Mesendoderm (in vitro differentiated cells): ENCODE measurements around the gene EPS15.

Source experiments
- DNase-seq: peaks from one replicate; pipeline ENCODE4 v3.0.0; 2013
- H2AK5ac ChIP-seq: 2 replicates; pipeline ENCODE4 v1.6.1; 2013; ENCODE audit warnings: low read length, inconsistent platforms
- H2BK120ac ChIP-seq: 2 replicates; pipeline ENCODE4 v1.6.1; 2013; ENCODE audit warnings: low read depth, mild to moderate bottlenecking, low read length, moderate library complexity, mixed read lengths
- H2BK15ac ChIP-seq: replicated peaks from 2 replicates; pipeline ENCODE4 v1.6.1; 2013; ENCODE audit warnings: low read depth, mild to moderate bottlenecking, moderate library complexity
- H2BK5ac ChIP-seq: 2 replicates; pipeline ENCODE4 v1.6.1; 2013; ENCODE audit warnings: low read length, inconsistent platforms
- H3K18ac ChIP-seq: 2 replicates; pipeline ENCODE4 v1.6.1; 2013; ENCODE audit warnings: mild to moderate bottlenecking, low read length, mixed read lengths
- H3K23ac ChIP-seq: one replicate; pipeline ENCODE4 v1.6.1; 2013; ENCODE audit warnings: low read length
- H3K27ac ChIP-seq: 2 replicates; pipeline ENCODE4 v1.5.1; 2013; ENCODE audit warnings: low read depth, mild to moderate bottlenecking, inconsistent platforms, low read length, moderate library complexity
- H3K27me3 ChIP-seq: 2 replicates; pipeline ENCODE4 v1.6.1; 2013; ENCODE audit warnings: low read length, control low read depth, mild to moderate bottlenecking, inconsistent platforms; ENCODE audit not compliant: insufficient read depth, poor library complexity
- H3K36me3 ChIP-seq: 2 replicates; pipeline ENCODE4 v1.6.1; 2013; ENCODE audit warnings: low read length, inconsistent platforms; ENCODE audit not compliant: control insufficient read depth, insufficient read depth
- H3K4ac ChIP-seq: one replicate; pipeline ENCODE4 v1.6.1; 2013; ENCODE audit warnings: low read depth, mild to moderate bottlenecking, low read length, moderate library complexity
- H3K4me1 ChIP-seq: 2 replicates; pipeline ENCODE4 v1.6.1; 2013; ENCODE audit warnings: low read depth, low read length, inconsistent platforms; ENCODE audit not compliant: control insufficient read depth
- H3K4me2 ChIP-seq: 2 replicates; pipeline ENCODE4 v1.6.1; 2013; ENCODE audit warnings: low read length
- H3K4me3 ChIP-seq: 2 replicates; pipeline ENCODE4 v1.5.1; 2013; ENCODE audit warnings: mild to moderate bottlenecking, low read length
- H3K56ac ChIP-seq: one replicate; pipeline ENCODE4 v1.6.1; 2013; ENCODE audit warnings: low read length
- H3K79me1 ChIP-seq: 2 replicates; pipeline ENCODE4 v1.6.1; 2013; ENCODE audit warnings: low read length, inconsistent platforms
- H3K79me2 ChIP-seq: 2 replicates; pipeline ENCODE4 v1.6.1; 2013; ENCODE audit warnings: mild to moderate bottlenecking, low read length; ENCODE audit not compliant: control insufficient read depth, insufficient read depth
- H3K9ac ChIP-seq: 2 replicates; pipeline ENCODE4 v1.6.1; 2013; ENCODE audit warnings: low read length, inconsistent platforms
- H4K5ac ChIP-seq: one replicate; pipeline ENCODE4 v1.6.1; 2013; ENCODE audit warnings: low read length
- H4K8ac ChIP-seq: one replicate; pipeline ENCODE4 v1.6.1; 2013; ENCODE audit warnings: low read depth, mild to moderate bottlenecking, control low read depth, low read length, moderate library complexity
- WGBS: extraction: QIAGEN DNeasy Blood & Tissue Kit; methylation state at CpG from one replicate; pipeline ENCODE4 v1.1.7; 2013; ENCODE audit warnings: low lambda C conversion rate, missing lambda C conversion rate; ENCODE audit not compliant: insufficient coverage; ENCODE audit errors: extremely low coverage; 5-methylcytosine and 5-hydroxymethylcytosine counted together

Gene EPS15

GRCh38 chr1:51421964-51422363 lies 97.1 kb downstream of the EPS15 start:
- no peak overlapping the region for H3K4me3 ChIP-seq
- no peak overlapping the region for H3K56ac ChIP-seq
- DNase-seq, result peak; percentile 91

GRCh38 chr1:51420867-51421627 lies 98.0 kb downstream of the EPS15 start:
- no peak overlapping the region for H3K4me3 ChIP-seq
- no CpG with 5 or more reads among the region's 2 CpGs for WGBS
- H3K4me2 ChIP-seq, result no peak overlapping the region

More at GRCh38 chr1:51421964-51422363, 97.1 kb downstream of the EPS15 start:
- Histone ChIP-seq H3K27me3 (no peaks in the 10 kb centered on the region), H3K4me2 (no peak overlapping the region), H3K4me1 (peaks cover 6% of the 10 kb centered on the region), H3K27ac (no peak overlapping the region), H2BK5ac (no peak overlapping the region), H3K18ac (no peak overlapping the region), H4K8ac (no peak overlapping the region), H3K9ac (no peak overlapping the region), H2AK5ac (no peak overlapping the region), H4K5ac (no peak overlapping the region), H2BK15ac (no peak overlapping the region), H3K79me1 (no peaks in the 10 kb centered on the region), H3K36me3 (no peaks in the 10 kb centered on the region), H2BK120ac (no peak overlapping the region), H3K79me2 (no peaks in the 10 kb centered on the region), H3K23ac (no peak overlapping the region), H3K4ac (no peak overlapping the region)

GRCh38 chr1:51418384-51418959 lies 100.6 kb downstream of the EPS15 start:
- Histone ChIP-seq H3K27ac (no peak overlapping the region), H3K9ac (no peak overlapping the region), H3K27me3 (no peaks in the 10 kb centered on the region), H4K5ac (no peak overlapping the region), H3K36me3 (no peaks in the 10 kb centered on the region), H3K4ac (no peak overlapping the region), H3K56ac (no peak overlapping the region), H3K79me1 (no peaks in the 10 kb centered on the region), H2AK5ac (no peak overlapping the region), H2BK120ac (no peak overlapping the region), H2BK5ac (no peak overlapping the region), H3K4me2 (no peak overlapping the region), H3K4me1 (peaks cover 5% of the 10 kb centered on the region), H3K4me3 (no peak overlapping the region), H4K8ac (no peak overlapping the region), H3K18ac (no peak overlapping the region), H3K23ac (no peak overlapping the region), H2BK15ac (no peak overlapping the region), H3K79me2 (no peaks in the 10 kb centered on the region)
- DNase-seq, result no peak
- WGBS, result no CpG with 5 or more reads among the region's 2 CpGs

More at GRCh38 chr1:51420867-51421627, 98.0 kb downstream of the EPS15 start:
- Histone ChIP-seq H3K4me1 (peaks cover 6% of the 10 kb centered on the region), H3K79me2 (no peaks in the 10 kb centered on the region), H3K23ac (no peak overlapping the region), H3K56ac (no peak overlapping the region), H3K18ac (no peak overlapping the region), H3K4ac (no peak overlapping the region), H2BK15ac (no peak overlapping the region), H2BK120ac (no peak overlapping the region), H3K27ac (no peak overlapping the region), H3K9ac (no peak overlapping the region), H4K8ac (no peak overlapping the region), H2BK5ac (no peak overlapping the region), H3K36me3 (no peaks in the 10 kb centered on the region), H2AK5ac (no peak overlapping the region), H3K79me1 (no peaks in the 10 kb centered on the region), H3K27me3 (no peaks in the 10 kb centered on the region), H4K5ac (no peak overlapping the region)
- no peak for DNase-seq

- H3K4me3 ChIP-seq, result no peak overlapping the region
- H4K5ac ChIP-seq, result no peak overlapping the region
- H4K8ac ChIP-seq, result no peak overlapping the region
- H3K9ac ChIP-seq, result no peak overlapping the region
- H2BK120ac ChIP-seq, result no peak overlapping the region
- peak; percentile 45 for DNase-seq
- H3K23ac ChIP-seq, result no peak overlapping the region
- no peak overlapping the region for H2AK5ac ChIP-seq
- H3K27ac ChIP-seq, result no peak overlapping the region
- H2BK15ac ChIP-seq, result no peak overlapping the region
- H3K18ac ChIP-seq, result no peak overlapping the region
- H3K56ac ChIP-seq, result no peak overlapping the region
- no CpG with 5 or more reads among the region's 5 CpGs for WGBS
- H3K4me1 ChIP-seq, result peaks cover 3% of the 10 kb centered on the region
- H3K4ac ChIP-seq, result no peak overlapping the region
- H3K79me1 ChIP-seq, result no peaks in the 10 kb centered on the region
- H3K36me3 ChIP-seq, result no peaks in the 10 kb centered on the region
- H3K4me2 ChIP-seq, result no peak overlapping the region
- no peaks in the 10 kb centered on the region for H3K79me2 ChIP-seq
- H2BK5ac ChIP-seq, result no peak overlapping the region
- H3K27me3 ChIP-seq, result no peaks in the 10 kb centered on the region
These were observed 101.3 kb downstream of the EPS15 start for GRCh38 chr1:51417496-51418383.

- H3K4me3 ChIP-seq, result no peak overlapping the region
- H4K8ac ChIP-seq, result no peak overlapping the region
- no peak overlapping the region for H3K18ac ChIP-seq
- H3K23ac ChIP-seq, result no peak overlapping the region
- H2BK15ac ChIP-seq, result no peak overlapping the region
- H2AK5ac ChIP-seq, result no peak overlapping the region
- no peak for DNase-seq
- H4K5ac ChIP-seq, result no peak overlapping the region
- H2BK5ac ChIP-seq, result no peak overlapping the region
- no peaks in the 10 kb centered on the region for H3K79me2 ChIP-seq
- no peaks in the 10 kb centered on the region for H3K36me3 ChIP-seq
- H3K4me1 ChIP-seq, result no peaks in the 10 kb centered on the region
- H3K4ac ChIP-seq, result no peak overlapping the region
- no peak overlapping the region for H3K9ac ChIP-seq
- H3K79me1 ChIP-seq, result no peaks in the 10 kb centered on the region
- H2BK120ac ChIP-seq, result no peak overlapping the region
- H3K4me2 ChIP-seq, result no peak overlapping the region
- no peak overlapping the region for H3K56ac ChIP-seq
- H3K27ac ChIP-seq, result no peak overlapping the region
- no peaks in the 10 kb centered on the region for H3K27me3 ChIP-seq
These were observed 102.2 kb downstream of the EPS15 start for GRCh38 chr1:51416910-51417309.
